ENCODE data around the gene GBA2.

DNA sequence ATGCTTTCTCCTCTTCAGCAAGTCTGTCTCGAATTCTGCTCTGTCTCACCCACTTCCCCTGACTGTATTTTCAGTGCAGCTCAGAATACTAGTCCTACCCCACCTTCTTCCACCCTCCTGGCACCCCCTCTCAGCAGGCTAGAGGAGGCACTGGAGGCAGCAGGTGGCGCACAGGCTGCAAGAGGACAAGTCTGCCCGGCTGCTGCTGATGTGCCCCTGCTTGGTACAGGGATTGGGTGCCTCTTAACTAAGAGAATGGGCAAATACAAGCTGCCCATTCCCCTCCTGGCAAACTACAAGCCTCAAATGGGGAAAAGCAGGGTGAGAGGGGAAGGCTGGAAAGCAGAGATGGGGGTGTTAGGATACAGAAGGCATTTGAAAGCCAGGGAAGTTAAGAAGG lies 22.1 kb downstream of the GBA2 start:
- TF ChIP-seq EZH2phosphoT487 (IDR thresholded peaks at IDR 0.05; ENCODE audit: unreplicated experiment): no peak
- TF ChIP-seq, protein P1, sequence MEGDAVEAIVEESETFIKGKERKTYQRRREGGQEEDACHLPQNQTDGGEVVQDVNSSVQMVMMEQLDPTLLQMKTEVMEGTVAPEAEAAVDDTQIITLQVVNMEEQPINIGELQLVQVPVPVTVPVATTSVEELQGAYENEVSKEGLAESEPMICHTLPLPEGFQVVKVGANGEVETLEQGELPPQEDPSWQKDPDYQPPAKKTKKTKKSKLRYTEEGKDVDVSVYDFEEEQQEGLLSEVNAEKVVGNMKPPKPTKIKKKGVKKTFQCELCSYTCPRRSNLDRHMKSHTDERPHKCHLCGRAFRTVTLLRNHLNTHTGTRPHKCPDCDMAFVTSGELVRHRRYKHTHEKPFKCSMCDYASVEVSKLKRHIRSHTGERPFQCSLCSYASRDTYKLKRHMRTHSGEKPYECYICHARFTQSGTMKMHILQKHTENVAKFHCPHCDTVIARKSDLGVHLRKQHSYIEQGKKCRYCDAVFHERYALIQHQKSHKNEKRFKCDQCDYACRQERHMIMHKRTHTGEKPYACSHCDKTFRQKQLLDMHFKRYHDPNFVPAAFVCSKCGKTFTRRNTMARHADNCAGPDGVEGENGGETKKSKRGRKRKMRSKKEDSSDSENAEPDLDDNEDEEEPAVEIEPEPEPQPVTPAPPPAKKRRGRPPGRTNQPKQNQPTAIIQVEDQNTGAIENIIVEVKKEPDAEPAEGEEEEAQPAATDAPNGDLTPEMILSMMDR (conservative IDR thresholded peaks at IDR 0.05; ENCODE audit: low read depth in 2 of 2): peak in 1 of 2 experiments; percentile 29; a peak in 1 of 4 replicates
- TF ChIP-seq, protein P2, sequence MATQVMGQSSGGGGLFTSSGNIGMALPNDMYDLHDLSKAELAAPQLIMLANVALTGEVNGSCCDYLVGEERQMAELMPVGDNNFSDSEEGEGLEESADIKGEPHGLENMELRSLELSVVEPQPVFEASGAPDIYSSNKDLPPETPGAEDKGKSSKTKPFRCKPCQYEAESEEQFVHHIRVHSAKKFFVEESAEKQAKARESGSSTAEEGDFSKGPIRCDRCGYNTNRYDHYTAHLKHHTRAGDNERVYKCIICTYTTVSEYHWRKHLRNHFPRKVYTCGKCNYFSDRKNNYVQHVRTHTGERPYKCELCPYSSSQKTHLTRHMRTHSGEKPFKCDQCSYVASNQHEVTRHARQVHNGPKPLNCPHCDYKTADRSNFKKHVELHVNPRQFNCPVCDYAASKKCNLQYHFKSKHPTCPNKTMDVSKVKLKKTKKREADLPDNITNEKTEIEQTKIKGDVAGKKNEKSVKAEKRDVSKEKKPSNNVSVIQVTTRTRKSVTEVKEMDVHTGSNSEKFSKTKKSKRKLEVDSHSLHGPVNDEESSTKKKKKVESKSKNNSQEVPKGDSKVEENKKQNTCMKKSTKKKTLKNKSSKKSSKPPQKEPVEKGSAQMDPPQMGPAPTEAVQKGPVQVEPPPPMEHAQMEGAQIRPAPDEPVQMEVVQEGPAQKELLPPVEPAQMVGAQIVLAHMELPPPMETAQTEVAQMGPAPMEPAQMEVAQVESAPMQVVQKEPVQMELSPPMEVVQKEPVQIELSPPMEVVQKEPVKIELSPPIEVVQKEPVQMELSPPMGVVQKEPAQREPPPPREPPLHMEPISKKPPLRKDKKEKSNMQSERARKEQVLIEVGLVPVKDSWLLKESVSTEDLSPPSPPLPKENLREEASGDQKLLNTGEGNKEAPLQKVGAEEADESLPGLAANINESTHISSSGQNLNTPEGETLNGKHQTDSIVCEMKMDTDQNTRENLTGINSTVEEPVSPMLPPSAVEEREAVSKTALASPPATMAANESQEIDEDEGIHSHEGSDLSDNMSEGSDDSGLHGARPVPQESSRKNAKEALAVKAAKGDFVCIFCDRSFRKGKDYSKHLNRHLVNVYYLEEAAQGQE (IDR thresholded peaks at IDR 0.05; ENCODE audit: unreplicated experiment): no peak

All from GM23338 (cell line).